NCI-H187 treated with DMSO at 0.1 percent for 48 hours (cell line): Measurements from ENCODE around the gene HOXA3.

Source experiments
- DNase-seq: peaks from one replicate; lab custom pipeline; 2025; lab: John Stamatoyannopoulos, UW

Gene HOXA3

DNA sequence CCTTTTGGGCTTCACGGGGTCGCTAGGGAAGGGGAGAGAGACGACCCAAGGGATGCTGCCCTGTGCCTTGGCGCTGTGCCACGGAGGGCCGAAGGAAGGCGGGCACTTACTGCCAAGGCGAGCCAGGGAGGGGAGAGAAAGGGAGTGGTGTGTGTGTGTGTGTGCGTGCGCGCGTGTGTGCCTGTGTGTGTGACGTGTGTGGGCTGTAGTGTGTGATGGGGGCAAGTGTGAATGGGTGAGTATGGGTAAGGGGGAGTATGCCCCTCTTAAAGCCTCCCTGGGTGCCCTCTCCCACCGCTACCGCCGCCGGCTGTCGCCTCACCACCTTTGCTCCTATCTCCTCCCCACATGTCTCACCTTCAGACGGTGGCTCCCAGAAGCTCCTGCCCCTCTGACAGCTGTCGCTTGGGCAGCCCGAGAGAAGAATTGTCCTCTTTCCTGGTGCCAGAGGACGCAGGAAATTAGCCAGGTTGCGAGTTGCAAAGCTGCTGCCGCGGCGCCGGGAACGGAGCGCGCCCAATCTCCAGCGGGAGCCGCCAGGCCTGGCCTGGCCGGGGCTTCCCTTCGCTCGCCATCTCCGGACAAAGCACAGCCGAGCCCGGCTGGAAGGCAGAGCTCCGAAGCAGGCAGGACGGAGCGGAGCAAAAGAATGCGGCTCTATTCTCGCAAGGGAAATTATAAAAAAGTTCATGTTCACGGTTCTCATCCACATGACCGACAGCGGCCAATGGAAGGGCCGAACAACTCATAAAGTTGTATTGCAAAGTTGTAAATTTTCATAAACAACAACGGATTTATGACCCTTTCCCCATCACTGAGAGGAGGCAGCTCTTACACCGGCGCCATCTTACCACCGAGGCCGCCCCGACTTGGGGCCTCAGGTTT, at the start of gene HOXA3:
TSS of gene HOXA3 (minus strand) at position 653 of the 885 bp plus-strand sequence. CDS start 41,943 bp downstream, outside the sequence.
- DNase-seq: no peak

GRCh38 chr7:27201580-27202017, 49.2 kb upstream of the HOXA3 start:
- no peak for DNase-seq

DNA sequence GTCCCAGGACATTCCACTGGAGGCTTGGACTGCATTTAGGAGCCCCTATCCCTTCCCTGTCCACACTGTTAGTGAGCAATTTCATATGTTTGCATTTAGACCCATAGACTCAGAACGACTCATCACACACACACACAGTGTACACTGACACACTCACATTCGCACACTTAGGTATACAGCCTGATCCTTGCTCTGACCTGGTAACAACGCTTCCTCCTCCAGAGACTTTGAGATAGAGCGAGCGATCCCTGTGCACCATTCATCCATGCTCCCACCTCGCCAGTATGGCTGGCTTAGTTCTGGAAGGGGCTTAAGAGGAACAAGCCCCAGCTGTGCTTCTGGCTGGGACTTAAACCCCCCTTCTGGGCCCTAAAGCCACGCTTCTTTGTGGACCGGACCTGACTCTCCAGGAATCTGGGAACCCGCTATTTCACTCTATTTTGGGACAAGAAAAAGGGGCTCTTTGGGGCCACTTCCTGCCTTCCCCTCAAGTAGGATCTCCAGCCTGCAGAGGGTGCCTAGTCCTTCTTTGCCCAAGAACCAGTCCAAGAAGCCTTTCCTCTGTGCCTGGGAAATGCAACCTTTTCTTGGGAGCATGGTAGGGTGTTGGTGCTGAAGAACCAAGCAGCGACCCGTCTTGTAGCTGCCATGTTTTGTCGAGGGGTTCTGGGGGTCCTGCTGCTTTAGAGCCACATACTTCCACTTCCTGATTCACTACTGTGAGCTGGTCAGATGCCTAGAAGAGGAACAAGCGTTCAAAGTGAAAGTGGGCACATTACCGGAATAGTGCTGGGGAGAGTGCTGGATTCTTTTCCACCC, 48.6 kb upstream of the HOXA3 start:
- no peak for DNase-seq

GRCh38 chr7:27199849-27200760, 47.7 kb upstream of the HOXA3 start, which contains the start of gene HOXA13:
TSS of gene HOXA13 (minus strand) at chr7:27200091. CDS start at chr7:27200077, 14 bp downstream.
- no peak for DNase-seq

DNA sequence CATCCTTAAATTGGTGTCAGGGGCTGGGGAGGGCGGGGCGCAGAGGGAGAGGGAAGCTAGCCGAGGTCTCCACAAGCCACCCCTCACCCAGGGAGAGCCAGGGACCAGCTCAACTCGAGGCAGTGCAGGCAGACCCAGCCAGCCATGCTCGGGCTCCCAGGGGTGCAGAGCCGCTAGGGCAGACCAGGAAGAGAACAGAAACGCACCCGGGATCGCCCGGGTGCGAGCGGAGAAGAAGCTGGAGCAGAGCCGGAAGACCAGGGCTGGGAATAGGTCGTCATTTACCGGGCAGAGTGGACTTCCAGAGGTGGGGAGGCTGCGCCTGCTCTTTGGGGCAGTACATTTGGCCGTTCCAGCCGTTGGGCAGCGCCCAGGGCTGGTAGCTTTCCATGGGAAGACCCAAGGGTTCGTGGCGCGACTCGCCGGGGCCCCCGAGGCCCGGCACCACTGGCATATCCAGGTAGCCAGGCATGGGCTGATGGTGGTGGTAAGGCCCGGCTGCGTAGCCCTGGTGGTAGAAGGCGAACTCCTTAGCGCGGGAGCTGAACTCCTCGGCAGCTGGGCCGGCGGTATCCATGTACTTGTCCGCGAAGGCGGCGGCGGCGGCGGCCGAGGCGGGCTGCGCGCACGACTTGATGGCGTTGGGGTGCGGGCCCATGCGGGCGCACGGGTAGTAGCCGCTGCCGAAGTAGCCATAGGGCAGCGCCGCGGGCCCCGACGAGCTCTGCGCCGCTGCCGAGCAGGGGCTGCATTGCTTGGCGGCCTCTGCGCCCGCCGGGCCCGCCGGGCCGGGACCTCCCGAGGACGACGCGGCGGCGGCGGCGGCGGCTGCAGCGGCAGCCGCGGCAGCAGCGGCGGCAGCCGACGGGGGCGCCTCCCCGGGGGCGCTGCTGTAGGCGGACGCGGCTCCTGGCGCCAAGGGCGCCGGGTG, 46.8 kb upstream of the HOXA3 start:
- no peak for DNase-seq

- DNase-seq: no peak
These were observed 45.9 kb upstream of the HOXA3 start for GRCh38 chr7:27198138-27198841.

DNA sequence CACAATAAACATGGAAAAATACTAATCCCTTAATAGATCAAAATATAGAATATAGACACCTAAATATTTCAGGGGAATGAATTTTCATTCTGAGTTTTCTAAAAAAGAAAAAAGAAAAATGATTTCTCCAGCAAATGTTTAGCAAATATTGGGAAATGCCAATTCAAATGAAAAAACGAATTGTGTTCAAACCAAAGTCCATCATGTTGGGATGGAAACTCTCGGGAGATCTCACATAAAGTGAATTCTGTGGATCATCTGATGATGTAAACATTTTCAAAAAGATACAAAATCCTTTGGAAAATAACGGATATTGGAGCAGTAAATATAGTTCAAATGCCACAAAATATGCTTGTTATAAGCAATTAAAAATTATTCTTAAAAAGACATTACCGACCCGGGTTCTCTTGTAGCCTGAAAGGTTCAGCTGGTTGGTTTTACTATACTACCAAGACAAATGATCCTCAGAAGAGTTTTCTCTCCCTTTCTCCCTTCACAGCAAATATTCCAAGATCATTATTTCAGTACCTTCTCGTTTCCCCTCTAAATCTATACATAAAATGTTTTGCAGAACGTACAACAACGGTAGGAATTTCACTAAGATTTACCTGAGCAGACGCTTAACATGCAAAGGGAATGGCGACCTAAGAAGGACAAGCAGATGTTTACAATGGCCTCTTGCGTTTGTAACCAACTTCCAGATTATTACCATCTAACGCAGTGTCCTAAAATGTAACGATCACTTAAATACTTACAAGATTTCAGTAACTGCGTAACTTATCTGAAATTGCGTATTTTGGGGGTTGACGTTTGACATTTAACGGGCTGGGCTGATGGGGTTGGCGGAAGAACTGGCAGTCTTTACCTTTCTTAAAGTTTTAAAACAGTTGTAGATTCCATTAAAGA, 45.0 kb upstream of the HOXA3 start:
- no peak for DNase-seq

DNA sequence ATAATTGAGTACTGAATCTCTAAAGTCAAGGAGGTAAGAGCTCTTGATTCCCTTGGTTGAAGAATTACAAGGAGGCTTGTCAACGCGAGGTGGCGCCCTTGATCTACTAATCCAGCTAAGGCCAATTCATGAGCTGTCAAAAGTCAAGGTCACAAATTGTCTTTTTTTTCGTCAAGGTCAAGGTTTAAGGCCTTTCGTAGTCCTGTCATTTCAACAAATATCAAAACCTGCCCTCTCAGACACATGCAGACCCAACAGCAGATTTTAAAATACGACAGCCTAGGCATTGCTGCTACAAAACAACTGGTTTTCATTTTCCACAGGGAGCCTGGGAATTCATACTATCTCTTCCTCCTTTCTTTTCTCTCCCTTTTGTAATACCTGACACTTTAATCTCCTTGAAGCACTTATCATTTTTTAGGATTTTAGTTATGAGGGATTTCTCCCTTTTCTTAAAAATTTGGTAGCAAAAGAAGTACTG, 43.9 kb upstream of the HOXA3 start:
- no peak for DNase-seq

DNA sequence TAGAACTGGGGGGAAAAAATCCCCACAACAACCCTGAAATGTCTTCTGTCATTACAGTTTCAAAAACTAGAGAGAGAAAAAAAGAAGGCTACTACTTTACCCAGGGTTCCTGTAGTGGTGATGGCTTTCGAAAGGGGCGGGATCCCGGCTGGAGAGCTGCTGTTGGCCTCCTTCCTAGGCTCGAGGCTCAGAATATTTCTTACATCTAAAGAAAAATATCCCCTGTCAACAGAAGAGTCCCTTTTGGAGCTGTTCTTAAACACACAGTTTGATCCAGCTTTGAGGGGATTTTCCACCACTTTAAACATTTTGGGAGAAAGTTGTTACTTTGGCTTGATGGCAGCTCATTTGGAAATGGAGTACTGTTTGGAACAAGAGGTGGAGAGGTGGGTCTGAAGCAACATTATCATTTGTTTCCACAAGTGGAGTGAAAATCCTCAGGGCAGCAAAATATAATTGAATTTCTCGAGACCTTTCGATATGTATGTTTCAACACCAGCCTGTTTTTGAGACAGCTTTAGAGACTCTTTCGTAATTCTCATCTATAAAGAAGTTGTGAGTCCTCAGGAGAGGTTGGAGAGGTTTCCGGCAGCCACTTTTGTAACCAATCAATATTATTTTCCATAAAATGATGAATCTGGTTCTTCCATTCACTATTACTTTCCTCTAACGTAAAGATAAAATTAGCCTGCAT, 42.5 kb upstream of the HOXA3 start:
- DNase-seq: no peak

- no peak for DNase-seq
These were observed 41.6 kb upstream of the HOXA3 start for GRCh38 chr7:27194002-27194352.

DNA sequence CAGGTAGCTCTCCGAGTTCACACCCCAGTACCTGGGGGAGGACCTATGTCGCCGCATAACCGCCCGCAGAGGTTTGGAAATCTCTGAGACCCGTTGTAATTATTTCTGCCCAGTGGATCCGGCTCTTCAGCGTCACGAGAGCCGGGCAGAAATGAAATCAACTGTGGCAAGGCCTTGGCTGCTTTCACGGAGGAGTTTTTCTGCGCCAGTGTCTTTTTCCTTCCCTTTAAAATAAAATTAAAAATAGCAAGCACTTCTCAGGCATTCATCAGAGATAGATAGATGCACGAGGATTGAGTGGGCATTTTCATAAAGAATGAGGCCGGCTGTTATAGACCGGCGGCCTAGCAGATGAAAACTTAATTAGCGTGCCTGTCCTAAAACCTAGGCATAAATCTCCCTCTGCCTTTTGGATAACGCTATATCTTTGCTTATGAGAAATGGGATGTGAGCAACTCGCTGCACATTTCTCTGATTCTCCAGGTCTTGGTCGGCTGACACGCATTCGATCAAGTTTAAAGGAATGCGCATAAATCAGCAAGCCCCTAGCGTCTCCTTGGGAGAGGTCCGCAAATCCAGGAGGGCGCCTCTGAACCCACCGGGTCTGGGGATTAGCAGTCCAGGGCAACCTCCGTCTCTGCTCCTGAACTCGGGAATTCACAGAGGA, 41.1 kb upstream of the HOXA3 start:
- DNase-seq: no peak

GRCh38 chr7:27192546-27193334, 40.4 kb upstream of the HOXA3 start:
- DNase-seq: no peak

GRCh38 chr7:27191833-27192545, 39.6 kb upstream of the HOXA3 start:
- DNase-seq: no peak

GRCh38 chr7:27191161-27191731, 38.9 kb upstream of the HOXA3 start:
- no peak for DNase-seq

DNA sequence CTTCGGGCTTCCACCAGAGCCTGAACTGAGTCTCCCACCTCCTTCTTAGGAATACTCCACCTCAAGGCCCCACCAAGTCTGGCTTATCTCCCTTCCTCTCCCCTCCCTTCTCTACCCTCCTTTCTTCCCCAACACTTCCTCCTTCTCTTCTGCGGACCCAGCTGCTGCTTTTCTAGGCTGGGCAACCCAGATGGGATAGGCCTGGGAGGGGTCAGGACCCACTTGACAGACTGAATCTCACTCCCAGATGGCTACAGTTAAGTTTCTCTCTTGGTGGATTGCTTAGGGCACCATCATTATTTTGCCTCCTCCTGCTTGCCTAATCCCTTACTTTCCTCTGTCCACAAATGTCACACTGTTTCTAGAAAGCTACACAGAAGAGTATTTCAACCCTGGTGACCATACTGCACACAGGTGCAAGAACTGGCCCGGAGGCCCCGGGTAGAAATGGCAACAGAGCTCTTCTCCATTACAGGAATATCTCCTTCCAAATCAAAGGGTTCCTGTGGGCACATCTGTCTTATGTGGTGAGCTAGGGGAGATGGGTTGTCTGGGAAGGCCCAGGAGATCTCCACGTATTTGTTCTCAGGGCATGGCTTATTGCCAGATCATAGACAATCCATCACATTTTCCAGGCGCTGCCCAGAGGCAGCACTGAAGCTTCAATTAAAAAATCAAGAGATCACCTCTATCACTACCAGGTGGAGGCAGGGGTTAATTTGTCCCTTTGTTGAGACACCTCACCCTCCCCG, 37.8 kb upstream of the HOXA3 start:
- no peak for DNase-seq
